C4-2B (cell line): Measurements from ENCODE around the gene GMPS.
A peak's percentile ranks its signal among the peaks of the same experiment; 100 is the strongest.

Source experiments
- ZFX ChIP-seq: fragments of 450-650 bp; IDR thresholded peaks from 2 replicates; pipeline ENCODE4 v1.6.1; 2017
- TF ChIP-seq, protein P1 (sequence below): fragments of 450-650 bp; conservative IDR thresholded peaks from 2 replicates; pipeline ENCODE4 v1.5.1; 2017; ENCODE audit warnings: mild to moderate bottlenecking

DNA sequence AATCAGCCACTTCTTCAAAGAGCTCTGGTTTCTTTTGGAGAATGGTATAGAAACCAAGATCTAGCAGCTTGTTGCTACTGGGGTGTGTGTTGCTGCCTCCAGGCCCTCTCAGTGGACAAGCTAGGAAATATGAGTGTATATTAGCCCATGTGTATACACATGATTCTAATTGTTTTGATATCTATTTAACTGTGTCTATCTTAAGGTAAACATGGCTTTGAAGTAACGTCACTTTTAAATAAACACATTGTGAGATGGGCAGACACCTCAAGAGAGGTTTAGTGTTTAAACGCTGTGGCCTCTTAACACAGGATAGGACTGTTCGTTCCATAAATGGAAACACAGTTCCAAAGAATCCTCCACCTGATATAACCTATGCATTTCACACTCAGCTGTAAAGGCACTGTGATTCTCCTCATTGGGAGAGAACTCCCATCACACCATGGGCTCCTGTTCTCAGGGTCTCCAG, 87.0 kb downstream of the GMPS start:
- TF ChIP-seq, protein P1, sequence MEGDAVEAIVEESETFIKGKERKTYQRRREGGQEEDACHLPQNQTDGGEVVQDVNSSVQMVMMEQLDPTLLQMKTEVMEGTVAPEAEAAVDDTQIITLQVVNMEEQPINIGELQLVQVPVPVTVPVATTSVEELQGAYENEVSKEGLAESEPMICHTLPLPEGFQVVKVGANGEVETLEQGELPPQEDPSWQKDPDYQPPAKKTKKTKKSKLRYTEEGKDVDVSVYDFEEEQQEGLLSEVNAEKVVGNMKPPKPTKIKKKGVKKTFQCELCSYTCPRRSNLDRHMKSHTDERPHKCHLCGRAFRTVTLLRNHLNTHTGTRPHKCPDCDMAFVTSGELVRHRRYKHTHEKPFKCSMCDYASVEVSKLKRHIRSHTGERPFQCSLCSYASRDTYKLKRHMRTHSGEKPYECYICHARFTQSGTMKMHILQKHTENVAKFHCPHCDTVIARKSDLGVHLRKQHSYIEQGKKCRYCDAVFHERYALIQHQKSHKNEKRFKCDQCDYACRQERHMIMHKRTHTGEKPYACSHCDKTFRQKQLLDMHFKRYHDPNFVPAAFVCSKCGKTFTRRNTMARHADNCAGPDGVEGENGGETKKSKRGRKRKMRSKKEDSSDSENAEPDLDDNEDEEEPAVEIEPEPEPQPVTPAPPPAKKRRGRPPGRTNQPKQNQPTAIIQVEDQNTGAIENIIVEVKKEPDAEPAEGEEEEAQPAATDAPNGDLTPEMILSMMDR: peak; percentile 46
- no peak for TF ChIP-seq ZFX
